Measurements from ENCODE around the gene PCDHB13. TPM values are rescaled to one million over a fixed set of nuclear protein-coding genes. Genes with fewer than 3 reads are reported as not detected.
"Not testable (repeated sequence)": the region's sequence is repeated elsewhere in the genome, so short reads cannot be mapped to it uniquely, and the experiment has no call there.

Gene PCDHB13
- total RNA-seq, 1 experiment from 2014 or later = 0.40 TPM

- CTCF ChIA-PET = no interaction called here
- DNase-seq = peak; percentile 41
- no peak within 1 kb of the TSS for H3K4me3 ChIP-seq (ENCODE audit: low read length)
Measured at GRCh38 chr5:141192110-141192725, 21.5 kb upstream of the PCDHB13 start, which contains the start of gene PCDHB10. Gene PCDHB10, plus strand, starts transcription at chr5:141192353. Its CDS starts 200 bp downstream, at chr5:141192553.

GRCh38 chr5:141194332-141194731 is 19.4 kb upstream of the PCDHB13 start:
- intact Hi-C loops (cut with micrococcal nuclease); H3K27ac ChIP-seq (ENCODE audit: low read length); H2AFZ ChIP-seq (ENCODE audit: low read length); H3K36me3 ChIP-seq (ENCODE audit: low read depth, low read length); BruUV-seq (replicated peaks); H3K4me1 ChIP-seq (ENCODE audit: insufficient read depth, low read length); ATAC-seq; H3K9me2 ChIP-seq (replicated peaks; ENCODE audit: low read length); DNase-seq; POLR2A ChIA-PET (ENCODE audit: unreplicated experiment); H3K4me2 ChIP-seq (ENCODE audit: low read length); H3F3A ChIP-seq (ENCODE audit: low read length, unreplicated experiment); H3K27me3 ChIP-seq (ENCODE audit: low read length); CTCF ChIA-PET; H3K4me3 ChIP-seq (ENCODE audit: low read length); H3K9me3 ChIP-seq (ENCODE audit: low read length); H3K79me2 ChIP-seq (ENCODE audit: low read length); H4K20me1 ChIP-seq (ENCODE audit: low read length); H3K9ac ChIP-seq (ENCODE audit: low read length): not testable (repeated sequence)

More at GRCh38 chr5:141192110-141192725, 21.5 kb upstream of the PCDHB13 start, which contains the start of gene PCDHB10:
- Histone ChIP-seq H3K27me3 (ENCODE audit: low read length) (no peaks in the 10 kb centered on the region), H3K36me3 (ENCODE audit: low read depth, low read length) (no peaks in the 10 kb centered on the region), H3K9ac (ENCODE audit: low read length) (no peak within 1 kb of the TSS), H3F3A (ENCODE audit: low read length, unreplicated experiment) (no peaks in the 10 kb centered on the region), H3K4me2 (ENCODE audit: low read length) (no peak within 1 kb of the TSS), H3K79me2 (ENCODE audit: low read length) (no peaks in the 10 kb centered on the region), H3K9me3 (ENCODE audit: low read length) (peaks cover 3% of the 10 kb centered on the region; the same call in 1 of the 2 replicates), H2AFZ (ENCODE audit: low read length) (no peak within 1 kb of the TSS), H3K9me2 (replicated peaks; ENCODE audit: low read length) (no peaks in the 10 kb centered on the region), H4K20me1 (ENCODE audit: low read length) (no peaks in the 10 kb centered on the region), H3K4me1 (ENCODE audit: insufficient read depth, low read length) (no peaks in the 10 kb centered on the region), H3K27ac (ENCODE audit: low read length) (no peak within 1 kb of the TSS)
- ATAC-seq = no peak
- TF ChIP-seq CTCF (conservative IDR thresholded peaks at IDR 0.05; ENCODE audit: low read depth, low read length) = peak; percentile 60
- no peak for TF ChIP-seq EZH2 (IDR thresholded peaks at IDR 0.05; ENCODE audit: low read length, unreplicated experiment)
- no peak for TF ChIP-seq EZH2phosphoT487 (IDR thresholded peaks at IDR 0.05; ENCODE audit: borderline replicate concordance, low read length)
- POLR2A ChIA-PET (ENCODE audit: unreplicated experiment) = no interaction called here
- intact Hi-C loops (cut with micrococcal nuclease) = no loop called here
- no TSS peak for BruUV-seq (replicated peaks)

- no peaks in the 10 kb centered on the region for H3K79me2 ChIP-seq (ENCODE audit: low read length)
- no peak overlapping the region for H3K9ac ChIP-seq (ENCODE audit: low read length)
- H4K20me1 ChIP-seq (ENCODE audit: low read length) = no peaks in the 10 kb centered on the region
- H3K9me2 ChIP-seq (replicated peaks; ENCODE audit: low read length) = no peaks in the 10 kb centered on the region
- H3K4me2 ChIP-seq (ENCODE audit: low read length) = no peak overlapping the region
- H3K36me3 ChIP-seq (ENCODE audit: low read depth, low read length) = no peaks in the 10 kb centered on the region
- TF ChIP-seq EZH2phosphoT487 (IDR thresholded peaks at IDR 0.05; ENCODE audit: borderline replicate concordance, low read length) = no peak
- no peak for TF ChIP-seq EZH2 (IDR thresholded peaks at IDR 0.05; ENCODE audit: low read length, unreplicated experiment)
- TF ChIP-seq CTCF (conservative IDR thresholded peaks at IDR 0.05; ENCODE audit: low read depth, low read length) = no peak
- H3K4me3 ChIP-seq (ENCODE audit: low read length) = no peak overlapping the region
- ChIA-PET CTCF (no interaction called here), POLR2A (ENCODE audit: unreplicated experiment) (no interaction called here)
- no TSS peak for BruUV-seq (replicated peaks)
- no peaks in the 10 kb centered on the region for H3K27me3 ChIP-seq (ENCODE audit: low read length)
- no peak for ATAC-seq
- DNase-seq = no peak
- H3K9me3 ChIP-seq (ENCODE audit: low read length) = peaks cover 3% of the 10 kb centered on the region; the same call in 1 of the 2 replicates
- no peaks in the 10 kb centered on the region for H3F3A ChIP-seq (ENCODE audit: low read length, unreplicated experiment)
- intact Hi-C loops (cut with micrococcal nuclease) = no loop called here
- H3K27ac ChIP-seq (ENCODE audit: low read length) = no peak overlapping the region
- H3K4me1 ChIP-seq (ENCODE audit: insufficient read depth, low read length) = no peaks in the 10 kb centered on the region
- H2AFZ ChIP-seq (ENCODE audit: low read length) = no peak overlapping the region
Measured at GRCh38 chr5:141196363-141196762, 17.4 kb upstream of the PCDHB13 start.
